HL-60 (cell line): ENCODE data around the gene TYRP1.

Experiments used
- CTCF ChIP-seq: IDR thresholded peaks from one replicate; pipeline ENCODE4 v1.5.1; 2011; ENCODE audit warnings: low read length, control low read depth, inconsistent platforms; ENCODE audit not compliant: insufficient read depth
- POLR2AphosphoS5 ChIP-seq: IDR thresholded peaks from 2 replicates; pipeline ENCODE4 v1.6.1; 2012; ENCODE audit warnings: low read depth
- REST ChIP-seq: IDR thresholded peaks from 2 replicates; pipeline ENCODE4 v1.6.1; 2012; ENCODE audit warnings: low read depth; ENCODE audit not compliant: insufficient replicate concordance
- SPI1 ChIP-seq: IDR thresholded peaks from 2 replicates; pipeline ENCODE4 v1.6.1; 2012; ENCODE audit warnings: low read depth, mild to moderate bottlenecking, borderline replicate concordance

DNA sequence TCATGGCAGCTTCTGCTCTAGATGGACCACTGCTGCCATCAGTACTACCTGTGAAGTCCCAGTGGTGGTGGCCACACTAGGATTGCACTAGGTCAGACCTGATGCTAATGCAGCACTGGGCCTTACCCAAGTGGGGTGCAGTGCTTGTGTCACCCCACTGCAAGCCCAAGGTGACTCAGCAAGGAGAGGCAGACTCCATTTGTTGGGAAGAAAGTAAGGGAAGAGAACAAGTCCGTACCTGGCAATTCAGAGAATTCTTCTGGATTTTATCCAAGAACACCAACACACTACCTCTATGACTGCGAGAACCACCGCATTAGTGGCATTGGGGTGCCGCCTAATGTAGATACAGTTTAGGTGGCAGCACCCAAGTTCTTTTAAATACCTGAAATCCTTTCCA, 34.0 kb upstream of the TYRP1 start:
- TF ChIP-seq CTCF (no peak), REST (no peak), POLR2AphosphoS5 (no peak), SPI1 (no peak)
